ENCODE data around the gene C1orf159. TPM values are rescaled to one million over a fixed set of nuclear protein-coding genes. Genes with fewer than 3 reads are reported as not detected.
"Not testable (repeated sequence)": the region's sequence is repeated elsewhere in the genome, so short reads cannot be mapped to it uniquely, and the experiment has no call there.

Gene C1orf159
- total RNA-seq, 1 donor from 2014 or later, result 4.0 TPM

GRCh38 chr1:1062348-1063163 is 53.3 kb downstream of the C1orf159 start:
- no peak for DNase-seq
- intact Hi-C loops (cut with micrococcal nuclease), result no loop called here

DNA sequence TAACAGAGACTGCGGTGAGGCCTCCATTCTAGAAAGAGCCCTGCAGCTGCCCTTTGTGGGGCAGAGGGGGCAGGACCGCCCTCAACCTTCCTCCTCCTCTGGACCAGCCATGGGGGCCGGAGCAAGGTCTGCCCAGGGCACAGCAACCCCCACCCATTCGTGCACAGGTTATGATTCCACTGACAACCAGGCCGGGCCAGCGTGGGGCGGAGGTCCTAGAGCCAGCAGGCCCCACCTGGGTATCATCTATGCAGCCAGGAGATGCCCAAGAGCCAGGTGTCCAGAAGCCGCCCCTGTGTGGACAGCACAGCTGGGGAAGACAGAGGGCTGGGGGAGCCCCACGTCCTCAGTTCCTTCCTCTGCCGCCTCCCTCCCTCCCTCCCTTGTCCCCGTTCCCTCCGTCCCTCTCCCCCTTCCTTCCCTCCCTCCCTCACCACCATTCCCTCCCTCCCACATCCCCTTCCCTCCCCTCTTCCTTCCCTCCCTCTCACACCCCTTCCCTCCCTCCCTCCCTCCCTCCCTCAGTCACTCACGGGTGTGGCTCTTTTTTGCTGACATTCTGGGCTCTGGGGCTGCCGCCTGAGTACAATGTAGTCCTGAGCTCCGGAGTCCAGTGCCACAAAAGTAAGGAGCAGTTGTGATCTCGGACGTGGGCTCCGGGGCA is 54.1 kb downstream of the C1orf159 start:
- ATAC-seq (no peak), DNase-seq (no peak)
- intact Hi-C loops (cut with micrococcal nuclease), result no loop called here

More at GRCh38 chr1:1062348-1063163, 53.3 kb downstream of the C1orf159 start:
- ATAC-seq, result no peak

DNA sequence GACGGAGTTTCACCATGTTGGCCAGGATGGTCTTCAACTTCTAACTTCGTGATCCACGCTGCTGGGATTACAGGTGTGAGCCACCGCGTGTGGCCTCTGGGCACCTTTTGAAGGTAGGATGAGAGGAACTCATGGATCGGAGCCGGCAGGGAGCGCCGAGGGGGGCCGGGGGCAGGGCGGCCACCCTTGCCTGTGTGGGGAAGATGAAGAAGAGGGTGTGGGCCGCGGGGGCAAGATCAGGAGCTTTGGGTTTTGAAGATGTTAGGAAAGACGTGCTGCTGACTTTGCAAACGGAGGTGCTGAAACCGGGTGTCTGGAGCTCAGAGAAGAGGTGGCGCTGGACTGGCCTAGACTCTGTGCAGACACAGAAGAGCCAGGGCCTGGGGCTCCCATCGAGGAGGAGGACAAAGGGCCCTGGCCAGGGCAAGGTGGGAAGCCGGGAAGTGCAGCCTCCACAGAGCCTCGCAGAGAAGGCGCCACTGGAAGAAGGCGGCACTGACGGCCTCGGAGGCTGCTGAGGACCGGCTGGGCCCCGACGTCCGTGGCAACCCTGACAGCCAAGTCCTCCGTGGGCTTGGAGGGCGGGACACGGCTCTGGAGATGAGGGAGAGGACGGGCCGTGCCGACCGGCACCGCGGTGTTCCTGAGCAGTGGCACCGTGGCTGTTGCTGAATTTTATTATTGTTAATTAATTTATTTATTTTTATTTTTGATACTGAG is 55.4 kb downstream of the C1orf159 start:
- no peak for DNase-seq
- intact Hi-C loops (cut with micrococcal nuclease), result no loop called here
- ATAC-seq, result no peak

DNA sequence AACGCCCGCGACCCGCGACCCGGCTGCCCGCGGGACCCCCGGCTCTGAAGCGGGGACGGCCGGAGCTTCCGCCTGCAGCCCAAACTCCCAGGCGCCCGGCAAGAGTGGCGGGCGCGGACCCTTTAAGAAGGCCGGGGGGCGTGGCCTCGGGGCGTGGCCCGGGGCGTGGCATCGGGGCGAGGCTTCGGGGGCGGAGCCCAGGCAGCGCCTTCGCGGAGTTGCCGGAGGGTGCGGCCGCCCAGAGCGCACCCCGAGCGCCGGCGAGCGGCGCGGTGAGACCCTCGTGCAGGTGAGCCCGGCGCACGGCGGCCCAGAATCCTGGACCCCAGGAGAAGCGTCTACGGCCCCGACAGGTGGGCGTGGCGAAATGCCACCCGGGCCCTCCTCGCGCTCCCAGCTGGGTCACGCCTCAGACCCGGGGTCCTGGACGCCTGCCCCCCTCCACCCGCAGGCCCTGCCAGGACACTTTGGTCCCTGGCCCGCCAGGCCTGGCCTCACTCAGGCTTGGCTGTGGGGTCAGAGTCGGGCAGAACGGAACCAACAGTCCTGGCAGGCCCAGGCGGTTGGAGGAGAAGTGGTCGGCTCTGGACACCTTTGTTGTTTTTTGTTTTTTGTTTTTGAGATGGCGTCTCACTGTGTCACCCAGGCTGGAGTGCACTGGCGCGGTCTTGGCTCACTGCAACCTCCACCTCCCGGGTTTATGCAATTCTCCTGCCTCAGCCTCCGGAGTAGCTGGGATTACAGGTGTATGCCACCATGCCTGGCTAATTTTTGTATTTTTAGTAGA is 56.2 kb downstream of the C1orf159 start:
- intact Hi-C loops (cut with micrococcal nuclease), result no loop called here
- DNase-seq, result peak; percentile 96
- ATAC-seq, result peak; percentile 95

DNA sequence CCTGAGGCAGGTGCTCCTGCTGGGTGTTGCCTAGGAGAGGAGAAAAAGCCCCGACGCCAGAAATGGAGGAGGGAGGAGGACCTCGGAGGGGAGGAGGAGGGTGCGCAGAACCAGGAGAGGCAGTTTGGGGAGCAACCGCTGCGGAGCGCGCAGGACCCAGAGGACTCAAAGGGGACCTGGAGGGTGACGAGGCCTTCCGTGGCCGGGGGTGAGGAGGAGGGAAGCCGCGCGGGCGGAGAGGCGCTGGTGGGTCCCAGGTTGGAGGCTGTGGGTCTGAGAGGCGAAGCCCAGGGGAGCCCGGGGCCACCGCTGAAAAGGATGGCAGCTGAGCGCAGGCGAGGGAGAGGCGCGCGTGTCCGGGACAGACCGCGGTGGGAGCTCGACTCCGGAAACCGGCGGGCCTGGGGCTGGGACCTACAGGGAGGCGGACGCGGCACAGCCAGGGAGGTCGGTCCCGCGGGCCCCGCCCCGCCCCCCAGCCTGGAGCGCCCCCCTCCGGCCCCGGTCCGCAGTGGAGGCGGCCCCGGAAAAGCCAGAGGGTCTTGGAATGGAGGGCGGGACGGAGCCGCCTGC is 56.9 kb downstream of the C1orf159 start:
- no peak for DNase-seq
- intact Hi-C loops (cut with micrococcal nuclease), result no loop called here
- ATAC-seq, result peak; percentile 44

DNA sequence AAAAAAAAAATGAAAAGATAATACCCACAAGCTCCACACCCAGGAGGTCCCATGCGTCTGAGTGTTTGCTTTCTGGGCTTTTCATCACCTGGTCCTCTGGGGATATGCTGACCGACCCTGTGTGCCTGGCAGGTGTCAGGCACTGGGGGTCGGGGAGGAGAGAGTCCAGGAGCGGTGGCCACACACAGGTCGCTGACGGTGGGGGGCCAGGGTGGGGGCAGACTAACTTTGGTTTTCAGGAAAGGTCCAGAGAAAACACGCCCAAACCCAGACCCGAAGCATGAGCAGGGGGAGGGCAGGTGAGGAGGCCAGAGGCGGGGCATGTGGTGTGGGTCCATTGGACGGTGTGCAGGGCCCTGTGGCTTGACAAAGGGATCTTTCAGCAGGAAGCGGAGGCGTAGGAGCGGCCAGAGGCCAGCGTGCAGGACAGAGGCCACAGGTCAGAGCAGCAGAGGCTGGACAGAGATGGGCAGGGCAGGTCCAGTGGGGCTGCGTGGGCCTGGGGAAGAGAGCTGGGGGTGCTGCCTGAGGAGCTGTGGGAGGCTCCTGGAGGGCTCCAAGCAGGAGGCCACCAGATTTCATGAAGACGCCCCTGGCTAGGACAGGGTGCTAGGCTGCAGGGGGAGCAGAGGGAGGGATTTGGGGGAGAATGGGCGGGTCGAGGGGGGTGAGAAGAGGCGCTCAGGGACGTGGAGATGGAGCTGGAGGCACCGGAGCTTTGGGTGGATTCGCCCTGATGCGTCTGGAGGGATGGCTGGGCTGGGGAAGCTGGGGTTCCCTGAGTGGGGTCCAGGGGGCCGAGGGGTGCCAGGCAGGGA is 57.6 kb downstream of the C1orf159 start:
- no peak for ATAC-seq
- DNase-seq, result no peak
- intact Hi-C loops (cut with micrococcal nuclease), result no loop called here

DNA sequence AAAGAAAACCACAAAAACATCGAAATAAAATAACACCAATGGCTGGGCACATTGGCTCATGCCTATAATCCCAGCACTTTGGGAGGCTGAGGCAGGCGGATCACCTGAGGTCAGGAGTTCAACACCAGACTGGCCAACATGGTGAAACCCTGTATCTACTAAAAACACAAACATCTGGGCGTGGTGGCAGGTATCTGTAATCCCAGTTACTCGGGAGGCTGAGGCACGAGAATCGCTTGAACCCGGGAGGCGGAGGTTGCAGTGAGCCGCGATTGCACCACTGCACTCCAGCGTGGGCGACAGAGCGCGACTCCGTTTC is 58.2 kb downstream of the C1orf159 start:
- intact Hi-C loops (cut with micrococcal nuclease); DNase-seq; ATAC-seq: not testable (repeated sequence)

- intact Hi-C loops (cut with micrococcal nuclease), result no loop called here
- DNase-seq, result no peak
- ATAC-seq, result no peak
Observed at GRCh38 chr1:1055841-1056736, 59.8 kb downstream of the C1orf159 start.

DNA sequence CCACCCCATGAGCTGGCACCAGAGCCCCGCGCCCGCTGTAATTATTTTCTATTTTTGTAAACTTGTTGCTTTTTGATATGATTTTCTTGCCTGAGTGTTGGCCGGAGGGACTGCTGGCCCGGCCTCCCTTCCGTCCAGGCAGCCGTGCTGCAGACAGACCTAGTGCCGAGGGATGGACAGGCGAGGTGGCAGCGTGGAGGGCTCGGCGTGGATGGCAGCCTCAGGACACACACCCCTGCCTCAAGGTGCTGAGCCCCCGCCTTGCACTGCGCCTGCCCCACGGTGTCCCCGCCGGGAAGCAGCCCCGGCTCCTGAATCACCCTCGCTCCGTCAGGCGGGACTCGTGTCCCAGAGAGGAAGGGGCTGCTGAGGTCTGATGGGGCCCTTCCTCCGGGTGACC is 60.9 kb downstream of the C1orf159 start:
- DNase-seq (no peak), ATAC-seq (no peak)
- intact Hi-C loops (cut with micrococcal nuclease), result no loop called here

DNA sequence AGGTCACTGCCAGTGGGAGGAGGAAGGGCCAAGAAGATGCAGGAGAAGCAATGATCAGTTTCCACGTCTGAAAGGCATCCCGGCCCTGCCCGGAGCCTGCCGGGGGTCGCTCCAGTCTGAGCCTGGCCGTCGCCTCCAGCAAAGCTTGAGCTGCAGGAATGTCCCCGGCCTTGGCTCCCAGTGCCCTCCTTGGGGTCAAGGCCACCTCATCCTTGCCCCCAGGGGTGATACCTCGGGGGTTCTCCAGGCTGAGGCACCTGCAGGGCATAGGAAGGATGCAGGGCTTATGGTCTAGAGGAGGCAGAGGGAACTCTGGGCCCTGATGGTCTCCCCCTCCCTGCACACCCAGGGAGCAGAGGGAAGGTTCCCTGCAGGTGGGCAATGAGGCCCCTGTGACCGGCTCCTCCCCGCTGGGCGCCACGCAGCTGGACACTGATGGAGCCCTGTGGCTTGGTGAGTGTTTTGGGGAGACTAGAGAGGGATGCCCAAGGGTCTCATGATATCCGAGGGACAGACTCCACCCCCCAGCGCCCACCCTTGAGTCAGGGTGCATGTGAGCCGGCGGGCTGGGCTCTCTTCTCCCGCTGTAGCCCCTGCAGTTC is 61.7 kb downstream of the C1orf159 start:
- DNase-seq (no peak), ATAC-seq (no peak)
- intact Hi-C loops (cut with micrococcal nuclease), result no loop called here

DNA sequence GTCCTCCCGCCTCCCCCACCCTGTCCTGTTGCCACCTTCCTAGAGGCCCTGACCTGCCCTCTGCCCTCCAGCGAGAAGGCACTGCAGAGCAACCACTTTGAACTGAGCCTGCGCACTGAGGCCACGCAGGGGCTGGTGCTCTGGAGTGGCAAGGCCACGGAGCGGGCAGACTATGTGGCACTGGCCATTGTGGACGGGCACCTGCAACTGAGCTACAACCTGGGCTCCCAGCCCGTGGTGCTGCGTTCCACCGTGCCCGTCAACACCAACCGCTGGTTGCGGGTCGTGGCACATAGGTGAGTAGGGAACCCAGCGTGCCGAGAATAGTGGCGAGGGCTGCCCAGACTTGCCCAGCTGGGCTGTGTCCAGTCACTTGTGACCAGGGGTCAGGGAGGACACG is 62.2 kb downstream of the C1orf159 start:
- intact Hi-C loops (cut with micrococcal nuclease), result no loop called here
- DNase-seq, result no peak
- no peak for ATAC-seq

DNA sequence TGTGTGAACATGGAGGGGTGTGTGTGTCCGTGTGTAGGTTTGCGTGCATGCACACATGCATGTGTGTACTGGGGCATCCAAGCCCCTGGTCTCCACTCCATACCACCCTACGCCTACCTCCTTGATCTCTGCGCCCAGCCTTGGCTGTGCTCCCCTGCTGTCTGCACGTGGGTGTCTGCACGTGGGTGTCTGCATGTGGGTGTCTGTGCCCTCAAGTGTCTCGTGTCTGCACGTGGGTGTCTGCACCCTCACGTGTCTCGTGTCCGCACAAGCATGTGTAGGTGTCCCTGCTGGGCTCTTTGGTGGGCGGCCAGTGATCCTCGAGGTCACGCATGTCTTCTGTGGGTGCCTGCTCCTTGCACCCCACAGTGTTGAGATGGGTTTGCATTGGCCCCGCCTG is 62.9 kb downstream of the C1orf159 start:
- intact Hi-C loops (cut with micrococcal nuclease), result no loop called here
- ATAC-seq (no peak), DNase-seq (no peak)

- intact Hi-C loops (cut with micrococcal nuclease), result no loop called here
- ATAC-seq (no peak), DNase-seq (no peak)
Observed at GRCh38 chr1:1052003-1052840, 63.7 kb downstream of the C1orf159 start.

- ATAC-seq (no peak), DNase-seq (no peak)
- intact Hi-C loops (cut with micrococcal nuclease), result no loop called here
Observed at GRCh38 chr1:1051127-1051810, 64.6 kb downstream of the C1orf159 start.

DNA sequence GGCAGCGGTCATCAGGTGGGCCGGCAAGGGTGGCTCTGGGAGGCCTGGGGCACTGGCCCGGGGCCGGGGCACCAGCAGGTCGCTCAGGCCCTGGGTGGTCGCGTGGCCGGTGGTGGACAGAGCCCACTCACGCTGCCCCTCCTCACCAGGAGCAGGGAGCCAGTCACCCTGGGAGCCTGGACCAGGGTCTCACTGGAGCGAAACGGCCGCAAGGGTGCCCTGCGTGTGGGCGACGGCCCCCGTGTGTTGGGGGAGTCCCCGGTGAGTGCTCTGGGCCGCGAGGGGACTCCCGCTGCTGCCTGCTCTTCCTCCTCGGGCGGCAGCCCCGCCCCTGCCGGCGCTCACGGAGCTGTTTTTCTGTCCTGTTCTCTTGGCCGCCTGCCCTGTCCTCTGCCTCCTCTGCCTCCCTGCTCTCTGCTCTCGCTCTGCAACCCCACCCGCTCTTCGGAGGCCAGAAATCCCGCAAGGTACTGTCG is 65.3 kb downstream of the C1orf159 start:
- peak; percentile 80 for ATAC-seq
- peak; percentile 85 for DNase-seq

More for the DNA sequence above, 65.3 kb downstream of the C1orf159 start:
- intact Hi-C loops (cut with micrococcal nuclease), result no loop called here

Measured in left ventricle myocardium superior (tissue), 1 donor.